Trophoblast cell (in vitro differentiated cells and primary cell): Measurements from ENCODE around the gene EGLN3. TPM values are rescaled to one million over a fixed set of nuclear protein-coding genes. Genes with fewer than 3 reads are reported as not detected.

Experiments
- DNase-seq, 2 donors: peaks; one replicate each; pipeline ENCODE4 v3.0.0-alpha.2; 2016
- H2AFZ ChIP-seq: 2 replicates; pipeline ENCODE4 v1.6.1; 2013; ENCODE audit warnings: low read length, moderate library complexity, mild to moderate bottlenecking; ENCODE audit not compliant: insufficient read depth, poor library complexity
- H2AK5ac ChIP-seq: 2 replicates; pipeline ENCODE4 v1.6.1; 2013; ENCODE audit warnings: mild to moderate bottlenecking, low read length
- H2BK120ac ChIP-seq: 2 replicates; pipeline ENCODE4 v1.6.1; 2013; ENCODE audit warnings: low read length, mild to moderate bottlenecking, moderate library complexity; ENCODE audit not compliant: insufficient read depth, poor library complexity
- H2BK12ac ChIP-seq: 2 replicates; pipeline ENCODE4 v1.6.1; 2013; ENCODE audit warnings: mild to moderate bottlenecking, low read length, moderate library complexity
- H2BK5ac ChIP-seq: 2 replicates; pipeline ENCODE4 v1.6.1; 2013; ENCODE audit warnings: low read length, low read depth, moderate library complexity, mild to moderate bottlenecking; ENCODE audit not compliant: poor library complexity
- H3K14ac ChIP-seq: 2 replicates; pipeline ENCODE4 v1.6.1; 2013; ENCODE audit warnings: mild to moderate bottlenecking, low read length
- H3K18ac ChIP-seq: 2 replicates; pipeline ENCODE4 v1.6.1; 2013; ENCODE audit warnings: mild to moderate bottlenecking, low read length
- H3K23ac ChIP-seq: 2 replicates; pipeline ENCODE4 v1.6.1; 2013; ENCODE audit warnings: low read length
- H3K27ac ChIP-seq: 2 replicates; pipeline ENCODE4 v1.5.1; 2013; ENCODE audit warnings: low read depth, mild to moderate bottlenecking, inconsistent platforms, low read length, moderate library complexity
- H3K27me3 ChIP-seq: 2 replicates; pipeline ENCODE4 v1.6.1; 2013; ENCODE audit warnings: inconsistent platforms, mild to moderate bottlenecking, low read length, moderate library complexity; ENCODE audit not compliant: insufficient read depth
- H3K36me3 ChIP-seq, 2 experiments: 1 replicate in 1 of 2; 2 replicates in 1 of 2; pipeline ENCODE4 v1.6.1; 2013; ENCODE audit warnings: low read length in 2 of 2, mild to moderate bottlenecking in 2 of 2, moderate library complexity in 1 of 2; ENCODE audit not compliant: insufficient read depth in 2 of 2, control insufficient read depth in 1 of 2
- H3K4ac ChIP-seq: 2 replicates; pipeline ENCODE4 v1.6.1; 2013; ENCODE audit warnings: low read depth, mild to moderate bottlenecking, low read length, moderate library complexity
- H3K4me1 ChIP-seq, 2 experiments: 1 replicate in 1 of 2; 2 replicates in 1 of 2; pipeline ENCODE4 v1.6.1; 2013; ENCODE audit warnings: low read length in 2 of 2, mild to moderate bottlenecking in 2 of 2, moderate library complexity in 1 of 2; ENCODE audit not compliant: insufficient read depth in 2 of 2, control insufficient read depth in 1 of 2
- H3K4me2 ChIP-seq: 2 replicates; pipeline ENCODE4 v1.6.1; 2013; ENCODE audit warnings: inconsistent platforms, mild to moderate bottlenecking, low read length, moderate library complexity
- H3K4me3 ChIP-seq: 2 replicates; pipeline ENCODE4 v1.5.1; 2013; ENCODE audit warnings: mild to moderate bottlenecking, low read depth, low read length, inconsistent platforms
- H3K79me1 ChIP-seq: one replicate; pipeline ENCODE4 v1.6.1; 2013; ENCODE audit warnings: low read length
- H3K79me2 ChIP-seq: 2 replicates; pipeline ENCODE4 v1.6.1; 2013; ENCODE audit warnings: low read length, mild to moderate bottlenecking; ENCODE audit not compliant: control insufficient read depth, insufficient read depth, poor library complexity
- H3K9ac ChIP-seq: 2 replicates; pipeline ENCODE4 v1.6.1; 2013; ENCODE audit warnings: mild to moderate bottlenecking, low read length
- H3K9me3 ChIP-seq: 2 replicates; pipeline ENCODE4 v1.6.1; 2013; ENCODE audit warnings: low read depth, mild to moderate bottlenecking, control low read depth, inconsistent platforms, low read length; ENCODE audit not compliant: insufficient read depth
- H4K12ac ChIP-seq: 2 replicates; pipeline ENCODE4 v1.6.1; 2013; ENCODE audit warnings: low read depth, mild to moderate bottlenecking, low read length, moderate library complexity
- H4K8ac ChIP-seq: 2 replicates; pipeline ENCODE4 v1.6.1; 2013; ENCODE audit warnings: low read depth, mild to moderate bottlenecking, low read length, moderate library complexity
- H4K91ac ChIP-seq: one replicate; pipeline ENCODE4 v1.6.1; 2013; ENCODE audit warnings: low read depth, mild to moderate bottlenecking, low read length, moderate library complexity
- WGBS: extraction: QIAGEN DNeasy Blood & Tissue Kit; methylation state at CpG from one replicate; pipeline ENCODE4 v1.1.7; 2013; ENCODE audit warnings: missing lambda C conversion rate; ENCODE audit not compliant: insufficient read length, insufficient coverage; ENCODE audit errors: extremely low coverage; 5-methylcytosine and 5-hydroxymethylcytosine counted together
- polyA plus RNA-seq: library from polyadenylated mRNA; stranded (reverse); fragments of 200-250 nt; gene quantifications from 2 replicates; pipeline ENCODE4 v1.2.3, GENCODE V29; 2013

The EGLN3 gene
- 40.4 and 40.5 TPM in 2 replicates for polyA plus RNA-seq

DNA sequence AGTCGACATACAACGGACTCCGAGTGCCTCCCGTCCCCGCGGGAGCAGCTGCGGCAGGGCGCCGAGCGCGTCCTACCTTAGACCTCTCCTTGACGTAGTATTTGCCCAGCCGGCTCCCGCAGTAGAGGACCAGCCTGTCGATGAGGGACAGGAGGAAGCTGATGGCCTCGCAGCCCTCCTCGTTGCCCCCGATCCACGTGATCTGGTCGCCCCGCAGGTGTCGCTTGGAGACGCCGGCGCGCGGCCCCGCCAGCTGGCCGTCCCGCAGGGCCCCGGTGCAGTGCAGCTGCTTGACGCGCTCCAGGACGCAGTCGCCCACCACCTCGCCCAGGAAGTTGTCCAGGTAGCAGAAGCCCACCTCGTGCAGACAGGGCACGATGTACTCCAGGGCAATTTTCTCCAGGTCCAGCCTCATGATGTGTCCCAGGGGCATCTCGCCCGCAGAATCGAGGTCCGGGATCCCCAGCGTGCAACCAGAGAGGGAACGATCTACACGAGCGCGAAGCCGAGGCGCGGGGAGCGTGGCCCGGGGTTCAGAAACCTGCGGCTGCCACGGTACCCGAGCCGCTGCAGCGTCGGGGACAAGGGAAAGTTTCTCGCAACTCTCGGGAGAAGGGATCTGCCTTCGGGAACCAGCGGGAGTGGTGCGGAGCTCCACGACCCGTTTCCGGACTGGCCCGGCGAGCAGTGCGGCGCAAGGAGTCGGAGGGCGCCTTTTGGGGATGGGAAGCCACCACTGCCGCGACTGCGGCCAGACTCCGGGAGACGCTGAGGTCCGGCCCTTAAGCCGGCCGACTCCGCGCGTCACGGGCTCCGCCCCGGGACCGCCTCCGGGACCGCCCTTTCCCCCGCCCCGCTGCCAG, at the start of gene EGLN3:
Gene EGLN3, minus strand, starts transcription at position 755 of the 863 bp plus-strand sequence. Its CDS starts 322 bp downstream, at position 433.
- no peak within 1 kb of the TSS for H2BK120ac ChIP-seq
- no peak within 1 kb of the TSS for H3K27ac ChIP-seq
- peaks cover 4% of the 10 kb centered on the region for H3K79me1 ChIP-seq
- peaks cover 2% of the 10 kb centered on the region for H3K79me2 ChIP-seq
- no CpG with 5 or more reads among the region's 91 CpGs for WGBS
- H4K12ac ChIP-seq: no peak within 1 kb of the TSS
- H3K9ac ChIP-seq: peak within 1 kb of the TSS; percentile 3
- no peak within 1 kb of the TSS for H2AK5ac ChIP-seq
- H2AFZ ChIP-seq: peak within 1 kb of the TSS; percentile 40
- no peak within 1 kb of the TSS for H3K23ac ChIP-seq
- H2BK12ac ChIP-seq: no peak within 1 kb of the TSS
- peaks cover 2% of the 10 kb centered on the region for H3K9me3 ChIP-seq
- no peak within 1 kb of the TSS for H4K8ac ChIP-seq
- no peak within 1 kb of the TSS for H3K18ac ChIP-seq
- DNase-seq: peak; percentile 86 to 88
- H3K4me3 ChIP-seq: peak within 1 kb of the TSS; percentile 74
- peak within 1 kb of the TSS; percentile 8 for H3K14ac ChIP-seq
- H4K91ac ChIP-seq: no peak within 1 kb of the TSS
- no peak within 1 kb of the TSS for H2BK5ac ChIP-seq
- H3K4ac ChIP-seq: no peak within 1 kb of the TSS
- H3K4me2 ChIP-seq: peak within 1 kb of the TSS; percentile 75
- peaks cover 2 to 8% of the 10 kb centered on the region in 2 experiments for H3K4me1 ChIP-seq
- H3K27me3 ChIP-seq: peaks cover 8% of the 10 kb centered on the region
- H3K36me3 ChIP-seq: no peaks in the 10 kb centered on the region

DNA sequence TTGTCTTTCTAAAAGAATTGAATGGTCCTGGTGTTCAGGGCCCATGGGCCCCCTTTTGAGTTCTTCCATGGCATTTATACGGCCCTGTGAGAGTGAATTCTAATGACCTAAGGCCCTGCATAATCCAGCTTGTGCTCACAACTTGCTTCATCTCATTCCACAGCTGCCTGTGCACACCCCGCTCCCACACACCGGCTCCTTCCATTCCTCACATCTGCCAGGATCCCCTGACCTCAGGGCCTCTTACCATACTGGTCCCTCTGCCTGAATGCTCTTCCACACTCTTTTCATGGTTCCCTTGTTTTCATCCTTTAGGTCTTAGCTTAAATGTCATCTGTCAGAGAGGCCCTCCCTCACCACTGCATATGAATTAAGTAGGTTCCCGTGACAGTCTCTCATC, 49.5 kb upstream of the EGLN3 start:
- Histone ChIP-seq H2AK5ac (no peak overlapping the region), H3K79me2 (no peaks in the 10 kb centered on the region), H2BK120ac (no peak overlapping the region), H3K4me1 (no peaks in the 10 kb centered on the region), H3K36me3 (no peaks in the 10 kb centered on the region), H3K4me2 (no peak overlapping the region), H3K4ac (no peak overlapping the region), H3K27me3 (no peaks in the 10 kb centered on the region), H4K8ac (no peak overlapping the region), H3K79me1 (no peaks in the 10 kb centered on the region), H3K23ac (no peak overlapping the region), H2BK5ac (no peak overlapping the region), H3K27ac (no peak overlapping the region), H4K12ac (no peak overlapping the region), H2BK12ac (no peak overlapping the region), H2AFZ (no peak overlapping the region), H3K18ac (no peak overlapping the region), H3K4me3 (no peak overlapping the region), H3K9me3 (peaks cover under 1% of the 10 kb centered on the region), H3K14ac (no peak overlapping the region), H3K9ac (no peak overlapping the region), H4K91ac (no peak overlapping the region)
- WGBS: no CpG with 5 or more reads among the region's 4 CpGs
- DNase-seq: peak; percentile 52 to 61

DNA sequence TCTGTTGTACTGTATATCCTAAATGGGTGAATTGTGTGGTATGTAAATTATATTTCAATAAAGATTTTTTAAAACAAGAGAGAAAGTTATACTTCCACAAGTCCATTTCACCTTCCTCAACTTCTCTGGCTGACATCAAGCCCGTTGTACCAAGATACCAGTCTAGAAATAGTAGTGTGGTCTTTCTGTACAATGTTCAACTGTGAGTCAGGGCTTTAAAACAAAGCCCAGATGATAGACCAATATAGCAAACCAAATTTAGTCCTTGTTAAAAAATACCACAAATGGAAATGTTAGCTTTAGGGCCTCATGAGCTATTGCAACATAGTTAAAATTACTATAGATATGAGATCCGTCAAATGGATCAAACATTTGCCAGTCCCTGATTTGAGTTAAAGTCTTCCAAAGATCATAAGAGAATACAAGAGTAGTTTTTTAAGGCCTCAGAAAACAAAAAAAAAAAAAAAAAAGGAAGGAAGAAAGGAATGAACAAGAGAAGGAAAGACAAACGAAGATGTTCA, 49.0 kb upstream of the EGLN3 start:
- no CpG with 5 or more reads among the region's 3 CpGs for WGBS
- H3K79me2 ChIP-seq: no peaks in the 10 kb centered on the region

DNA sequence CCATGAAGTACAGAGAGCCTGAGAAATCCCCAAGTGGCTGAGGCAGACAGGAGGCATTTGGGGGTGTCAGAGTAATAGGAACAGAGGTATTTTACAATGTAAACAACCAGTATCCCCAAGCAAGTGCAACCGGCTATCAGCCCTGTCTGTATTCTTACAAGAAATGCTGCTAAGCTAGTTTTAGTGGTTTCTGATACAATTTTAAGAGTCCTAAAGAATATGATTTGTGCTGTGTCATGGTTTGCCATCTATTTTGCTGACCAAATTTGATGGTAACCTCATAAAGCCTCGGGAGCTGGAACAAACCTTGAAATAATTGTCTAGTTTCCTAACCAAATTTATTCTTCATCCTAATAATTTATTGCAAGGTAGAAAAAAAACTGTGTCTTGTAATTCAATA, 46.7 kb upstream of the EGLN3 start:
- DNase-seq: peak in 1 of 2 donors; percentile 65
- no peak overlapping the region for H4K12ac ChIP-seq
- no peak overlapping the region for H3K4me3 ChIP-seq
- no peaks in the 10 kb centered on the region for H3K36me3 ChIP-seq
- H3K4ac ChIP-seq: no peak overlapping the region
- H3K27me3 ChIP-seq: no peaks in the 10 kb centered on the region
- H4K91ac ChIP-seq: no peak overlapping the region
- no peak overlapping the region for H2BK12ac ChIP-seq
- no peak overlapping the region for H4K8ac ChIP-seq
- no peak overlapping the region for H3K23ac ChIP-seq
- WGBS: no CpG with 5 or more reads among the region's 2 CpGs
- H3K9ac ChIP-seq: no peak overlapping the region
- no peak overlapping the region for H3K27ac ChIP-seq
- no peak overlapping the region for H2AK5ac ChIP-seq
- H2BK5ac ChIP-seq: no peak overlapping the region
- no peaks in the 10 kb centered on the region for H3K9me3 ChIP-seq
- H3K18ac ChIP-seq: no peak overlapping the region
- no peak overlapping the region for H3K14ac ChIP-seq
- H3K79me1 ChIP-seq: no peaks in the 10 kb centered on the region
- no peak overlapping the region for H2AFZ ChIP-seq
- no peak overlapping the region for H3K4me2 ChIP-seq
- H2BK120ac ChIP-seq: no peak overlapping the region
- H3K79me2 ChIP-seq: no peaks in the 10 kb centered on the region
- no peaks in the 10 kb centered on the region for H3K4me1 ChIP-seq

More for the DNA sequence above, 49.0 kb upstream of the EGLN3 start:
- no peak overlapping the region for H3K18ac ChIP-seq
- no peak overlapping the region for H2AK5ac ChIP-seq
- H3K4me3 ChIP-seq: no peak overlapping the region
- no peaks in the 10 kb centered on the region for H3K36me3 ChIP-seq
- H2BK5ac ChIP-seq: no peak overlapping the region
- no peak overlapping the region for H4K12ac ChIP-seq
- H4K91ac ChIP-seq: no peak overlapping the region
- H2BK12ac ChIP-seq: no peak overlapping the region
- no peak overlapping the region for H3K9ac ChIP-seq
- no peak overlapping the region for H3K27ac ChIP-seq
- no peaks in the 10 kb centered on the region for H3K9me3 ChIP-seq
- H3K4me2 ChIP-seq: no peak overlapping the region
- no peak overlapping the region for H2BK120ac ChIP-seq
- no peak overlapping the region for H3K4ac ChIP-seq
- H3K4me1 ChIP-seq: no peaks in the 10 kb centered on the region
- no peaks in the 10 kb centered on the region for H3K27me3 ChIP-seq
- no peak overlapping the region for H4K8ac ChIP-seq
- H3K23ac ChIP-seq: no peak overlapping the region
- H2AFZ ChIP-seq: no peak overlapping the region
- H3K79me1 ChIP-seq: no peaks in the 10 kb centered on the region
- no peak for DNase-seq
- H3K14ac ChIP-seq: no peak overlapping the region
